Cardiac muscle cell (in vitro differentiated cells and primary cell): ENCODE data around the gene SH3RF3. TPM values are rescaled to one million over a fixed set of nuclear protein-coding genes. Genes with fewer than 3 reads are reported as not detected.

ENCODE experiments used
- DNase-seq, 2 donors: peaks; one replicate each; pipeline versions ENCODE4 v3.0.0 to v3.0.0-alpha.2; 2010 to 2017; ENCODE audit warnings: low read depth in 1 of 2, low spot score in 1 of 2
- H3K27ac ChIP-seq: fragments of 200-600 bp; sonication (generic); 2 replicates; pipeline ENCODE4 v1.5.1; 2016
- H3K27me3 ChIP-seq: fragments of 200-600 bp; sonication (generic); 2 replicates; pipeline ENCODE4 v1.6.0; 2016; ENCODE audit warnings: control low read depth
- H3K36me3 ChIP-seq: fragments of 200-600 bp; sonication (generic); 2 replicates; pipeline ENCODE4 v1.5.1; 2016; ENCODE audit warnings: control low read depth
- H3K4me1 ChIP-seq: fragments of 200-600 bp; sonication (generic); 2 replicates; pipeline ENCODE4 v1.8.1; 2017; ENCODE audit warnings: low read depth, mild to moderate bottlenecking, mixed run types
- H3K4me3 ChIP-seq: fragments of 200-600 bp; sonication (generic); 2 replicates; pipeline ENCODE4 v1.5.1; 2016; ENCODE audit warnings: mild to moderate bottlenecking
- H3K9me3 ChIP-seq: fragments of 200-600 bp; sonication (generic); 2 replicates; pipeline ENCODE4 v1.5.1; 2017; ENCODE audit warnings: low read depth, mild to moderate bottlenecking, control low read depth
- polyA plus RNA-seq: library from polyadenylated mRNA; unstranded; fragments of >200 nt; fragmentation: Nextera tagmentation; extraction: Ambion mirVana; gene quantifications from 2 replicates; pipeline ENCODE4 v1.2.1, GENCODE V29; 2016
- total RNA-seq: library from RNA; depleted of rRNA; stranded (reverse); fragments of >200 nt; gene quantifications from 2 replicates; pipeline ENCODE4 v1.2.3, GENCODE V29; 2016
- TF ChIP-seq, protein P1 (sequence below): IDR thresholded peaks from 2 replicates; pipeline ENCODE4 v1.5.1; 2012; ENCODE audit warnings: low read depth, mild to moderate bottlenecking, low read length

SH3RF3 gene
- total and polyA plus RNA-seq, 2 experiments from 2014 or later: 1.2 to 1.7 TPM

DNA sequence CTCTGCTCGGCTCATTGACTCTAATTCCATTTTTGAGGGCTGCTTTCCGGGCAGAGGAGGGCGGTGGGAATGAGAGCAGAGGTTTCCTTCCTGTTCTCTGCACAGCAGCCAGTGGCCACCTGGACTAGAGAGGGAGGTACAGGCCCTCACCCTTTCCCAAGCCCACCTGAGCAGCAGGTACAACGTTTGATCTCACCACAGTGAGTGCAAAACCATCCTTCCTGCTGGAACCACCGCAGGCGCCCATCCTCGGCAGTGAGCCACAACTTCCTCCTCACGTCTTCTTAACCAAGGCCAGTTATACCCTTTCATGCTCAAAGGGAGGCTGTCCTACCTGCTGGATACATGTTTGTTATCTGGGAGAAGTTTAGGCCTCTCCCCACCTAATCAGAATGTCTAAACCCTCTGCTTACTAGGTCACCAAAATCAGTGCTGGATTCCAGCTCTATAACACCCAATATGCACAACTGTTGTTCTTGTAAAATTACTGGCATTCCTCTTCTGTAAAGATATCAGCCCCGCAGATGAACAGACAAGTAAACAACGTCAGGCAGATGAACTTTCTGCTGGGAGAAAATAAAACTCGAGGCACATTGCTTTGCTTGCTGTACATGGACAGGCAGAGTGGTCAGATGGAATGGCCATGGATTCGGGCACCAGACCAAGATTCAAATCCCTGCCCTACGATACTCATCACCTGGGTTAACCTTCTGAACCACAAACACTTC, 191.4 kb downstream of the SH3RF3 start:
- TF ChIP-seq, protein P1, sequence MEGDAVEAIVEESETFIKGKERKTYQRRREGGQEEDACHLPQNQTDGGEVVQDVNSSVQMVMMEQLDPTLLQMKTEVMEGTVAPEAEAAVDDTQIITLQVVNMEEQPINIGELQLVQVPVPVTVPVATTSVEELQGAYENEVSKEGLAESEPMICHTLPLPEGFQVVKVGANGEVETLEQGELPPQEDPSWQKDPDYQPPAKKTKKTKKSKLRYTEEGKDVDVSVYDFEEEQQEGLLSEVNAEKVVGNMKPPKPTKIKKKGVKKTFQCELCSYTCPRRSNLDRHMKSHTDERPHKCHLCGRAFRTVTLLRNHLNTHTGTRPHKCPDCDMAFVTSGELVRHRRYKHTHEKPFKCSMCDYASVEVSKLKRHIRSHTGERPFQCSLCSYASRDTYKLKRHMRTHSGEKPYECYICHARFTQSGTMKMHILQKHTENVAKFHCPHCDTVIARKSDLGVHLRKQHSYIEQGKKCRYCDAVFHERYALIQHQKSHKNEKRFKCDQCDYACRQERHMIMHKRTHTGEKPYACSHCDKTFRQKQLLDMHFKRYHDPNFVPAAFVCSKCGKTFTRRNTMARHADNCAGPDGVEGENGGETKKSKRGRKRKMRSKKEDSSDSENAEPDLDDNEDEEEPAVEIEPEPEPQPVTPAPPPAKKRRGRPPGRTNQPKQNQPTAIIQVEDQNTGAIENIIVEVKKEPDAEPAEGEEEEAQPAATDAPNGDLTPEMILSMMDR: no peak
- peaks cover 11% of the 10 kb centered on the region for H3K4me1 ChIP-seq
- no peaks in the 10 kb centered on the region for H3K9me3 ChIP-seq

DNA sequence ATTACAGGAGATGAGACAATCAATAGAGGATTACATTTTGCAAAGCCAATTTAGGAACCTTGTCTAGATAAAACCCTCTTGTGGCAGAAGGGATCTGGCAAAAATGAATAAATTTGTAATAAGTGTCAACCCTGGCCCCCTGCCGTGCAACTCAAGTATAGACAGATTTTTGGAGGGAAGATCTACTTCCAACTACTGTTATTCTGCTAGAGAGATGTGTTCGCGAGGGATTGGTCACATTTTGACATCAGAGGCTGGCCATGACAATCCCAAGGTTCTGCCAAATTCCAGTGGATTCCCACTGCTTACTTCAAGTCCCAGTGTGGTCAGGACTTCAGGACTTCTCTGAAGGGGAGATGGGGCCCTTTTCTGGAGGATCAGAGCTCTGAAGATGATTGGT, 192.6 kb downstream of the SH3RF3 start:
- Histone ChIP-seq H3K36me3 (no peaks in the 10 kb centered on the region), H3K27ac (no peak overlapping the region), H3K9me3 (no peaks in the 10 kb centered on the region), H3K27me3 (peaks cover 22% of the 10 kb centered on the region), H3K4me3 (no peak overlapping the region), H3K4me1 (peaks cover 11% of the 10 kb centered on the region)
- TF ChIP-seq, protein P1: peak; percentile 42
- DNase-seq: peak in 1 of 2 donors; percentile 78

More for the DNA sequence above, 191.4 kb downstream of the SH3RF3 start:
- H3K4me3 ChIP-seq: no peak overlapping the region
- peaks cover 35% of the 10 kb centered on the region for H3K27me3 ChIP-seq
- DNase-seq: no peak
- H3K27ac ChIP-seq: no peak overlapping the region
- H3K36me3 ChIP-seq: no peaks in the 10 kb centered on the region

DNA sequence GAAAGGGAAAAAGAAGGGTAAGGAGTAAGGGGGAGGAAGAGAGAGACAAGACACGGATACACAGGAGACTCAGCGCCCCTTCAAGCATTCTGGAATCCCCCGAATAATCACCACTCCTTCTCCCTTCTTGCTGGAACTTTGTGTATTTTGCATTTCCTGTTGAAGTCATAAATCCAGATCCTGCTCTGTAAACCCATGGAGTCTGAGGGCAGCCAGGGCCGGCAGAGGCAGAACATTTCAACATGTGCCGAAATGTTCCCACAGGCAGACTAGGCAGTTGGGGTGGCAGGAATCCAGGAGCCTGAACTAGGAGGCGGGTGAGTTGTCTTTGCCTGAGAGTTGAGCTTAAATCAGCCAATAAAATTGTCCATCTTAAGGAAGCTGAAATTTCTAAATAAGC, 193.1 kb downstream of the SH3RF3 start:
- no peak overlapping the region for H3K27ac ChIP-seq
- DNase-seq: peak in 1 of 2 donors; percentile 98
- H3K9me3 ChIP-seq: no peaks in the 10 kb centered on the region
- no peaks in the 10 kb centered on the region for H3K36me3 ChIP-seq
- H3K27me3 ChIP-seq: peaks cover 22% of the 10 kb centered on the region
- H3K4me1 ChIP-seq: peaks cover 11% of the 10 kb centered on the region
- H3K4me3 ChIP-seq: no peak overlapping the region
- TF ChIP-seq, protein P1: no peak

DNA sequence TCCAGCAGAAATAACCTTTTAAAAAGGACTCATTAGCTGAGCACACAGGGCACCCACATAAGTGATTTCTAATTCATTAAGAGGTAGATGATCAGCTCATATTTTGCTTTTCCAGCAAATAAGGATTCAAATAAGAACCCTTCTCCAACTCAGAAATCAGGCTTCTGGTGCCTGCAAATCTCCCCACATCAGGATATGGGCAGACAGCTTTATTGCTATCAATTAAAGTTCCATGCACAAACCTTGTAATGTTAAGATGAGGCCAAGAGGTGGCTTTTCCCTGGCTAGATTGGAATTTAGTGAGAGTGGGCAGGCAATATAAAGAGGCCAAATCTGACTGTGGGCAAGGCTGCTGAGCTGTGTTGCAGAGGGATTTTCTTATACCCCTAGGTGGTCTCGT, 193.6 kb downstream of the SH3RF3 start:
- no peaks in the 10 kb centered on the region for H3K9me3 ChIP-seq
- H3K4me1 ChIP-seq: peaks cover 11% of the 10 kb centered on the region
- peaks cover 19% of the 10 kb centered on the region for H3K27me3 ChIP-seq
- TF ChIP-seq, protein P1: no peak
- no peaks in the 10 kb centered on the region for H3K36me3 ChIP-seq
- H3K4me3 ChIP-seq: no peak overlapping the region
- no peak for DNase-seq
- H3K27ac ChIP-seq: no peak overlapping the region

DNA sequence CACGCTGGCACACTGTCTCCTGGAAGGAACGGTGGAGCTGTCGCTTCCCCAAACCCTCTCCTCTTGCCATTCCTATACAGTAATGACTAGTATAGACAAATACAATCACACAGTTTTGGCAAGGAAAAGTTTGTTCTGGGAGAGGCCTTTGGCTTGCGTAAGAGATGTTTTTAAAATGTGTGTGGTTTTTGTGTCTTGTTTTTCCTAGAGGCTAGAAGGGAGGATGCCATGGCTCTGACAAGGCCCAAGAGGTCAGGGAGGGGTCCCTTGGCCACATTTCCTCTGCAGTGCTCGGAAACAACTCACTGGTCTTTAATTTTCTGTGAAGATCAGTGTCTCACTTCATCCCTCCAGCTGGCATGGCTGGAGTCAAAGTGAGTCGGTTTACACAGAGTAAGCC, 195.9 kb downstream of the SH3RF3 start:
- H3K4me3 ChIP-seq: no peak overlapping the region
- peaks cover under 1% of the 10 kb centered on the region for H3K4me1 ChIP-seq

More for the DNA sequence above, 195.9 kb downstream of the SH3RF3 start:
- Histone ChIP-seq H3K27me3 (peaks cover 19% of the 10 kb centered on the region), H3K36me3 (no peaks in the 10 kb centered on the region), H3K27ac (no peak overlapping the region), H3K9me3 (no peaks in the 10 kb centered on the region)
- DNase-seq: peak in 1 of 2 donors; percentile 98
- TF ChIP-seq, protein P1: no peak
